Activated naive CD8-positive, alpha-beta T cell treated with anti-CD3 and anti-CD28 coated beads for 36 hours (primary cell): ENCODE results near the gene RAD51C. TPM values are rescaled to one million over a fixed set of nuclear protein-coding genes. Genes with fewer than 3 reads are reported as not detected.

Experiments used
- DNase-seq: peaks from one replicate; pipeline ENCODE4 v3.0.0; 2021
- H3K27ac Mint-ChIP-seq: one replicate; pipeline ENCODE4 v1.8.0; 2022; ENCODE audit warnings: mild to moderate bottlenecking, moderate library complexity, mixed read lengths
- H3K27me3 Mint-ChIP-seq: one replicate; pipeline ENCODE4 v1.8.0; 2022; ENCODE audit warnings: mild to moderate bottlenecking, mixed read lengths
- H3K36me3 Mint-ChIP-seq: one replicate; pipeline ENCODE4 v1.8.0; 2021; ENCODE audit warnings: mild to moderate bottlenecking, mixed read lengths
- H3K4me1 Mint-ChIP-seq: one replicate; pipeline ENCODE4 v1.8.0; 2021; ENCODE audit warnings: mixed read lengths
- H3K4me3 Mint-ChIP-seq: one replicate; pipeline ENCODE4 v1.8.0; 2022; ENCODE audit warnings: mild to moderate bottlenecking, moderate library complexity, mixed read lengths
- H3K9me3 Mint-ChIP-seq: one replicate; pipeline ENCODE4 v1.8.0; 2022; ENCODE audit warnings: mixed read lengths
- total RNA-seq, 2 experiments: library from RNA; stranded (reverse); gene quantifications; one replicate each; pipeline ENCODE4 v1.2.3, GENCODE V29; 2021

The RAD51C gene
- total RNA-seq, 2 experiments from 2014 or later: 77.3 to 86.7 TPM

DNA sequence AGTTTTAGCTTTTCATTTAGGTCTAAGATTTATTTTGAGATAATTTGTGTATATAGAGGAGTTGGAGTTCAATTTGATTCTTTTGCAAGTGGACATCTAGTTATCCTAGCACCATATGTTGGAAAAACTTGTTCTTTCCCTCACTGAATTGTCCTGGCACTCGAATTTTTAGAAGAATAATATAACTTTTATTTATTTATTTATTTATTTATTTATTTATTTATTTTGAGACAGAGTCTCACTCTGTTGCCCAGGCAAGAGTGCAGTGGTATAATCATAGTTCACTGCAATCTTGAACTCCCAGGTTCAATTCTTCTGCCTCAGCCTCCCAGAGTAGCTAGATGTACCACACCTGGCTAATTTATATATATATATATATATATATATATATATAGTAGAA lies 92.7 kb downstream of the RAD51C start:
- Mint-ChIP-seq H3K9me3 (no peaks in the 10 kb centered on the region), H3K27ac (no peak overlapping the region), H3K27me3 (peaks cover 10% of the 10 kb centered on the region), H3K4me1 (peaks cover 14% of the 10 kb centered on the region), H3K4me3 (no peak overlapping the region), H3K36me3 (no peaks in the 10 kb centered on the region)
- no peak for DNase-seq

Other genes with a start within 250 kb of the RAD51C start
- 1 to 10 TPM; 3.9 to 4.2 TPM for gene HSF5, start 204.2 kb upstream of the RAD51C start, total RNA-seq
- 10 to 100 TPM; 72.2 to 75.6 TPM for gene MTMR4, start 178.0 kb upstream of the RAD51C start, total RNA-seq
- gene TEX14, start 557 bp upstream of the RAD51C start, total RNA-seq: under 1 TPM; 0.10 to 0.14 TPM
- gene PPM1E, start 63.3 kb downstream of the RAD51C start, total RNA-seq: under 1 TPM; 0.06 TPM